AG10803 (cell line): ENCODE measurements around the gene TUBGCP6.

Experiments
- DNase-seq: peaks from one replicate; pipeline ENCODE4 v3.0.0; 2010; ENCODE audit warnings: low read depth
- H3K4me3 ChIP-seq: 2 replicates; pipeline ENCODE4 v1.5.1; 2011; ENCODE audit warnings: mild to moderate bottlenecking, low read length, control low read depth
- TF ChIP-seq, protein P1 (sequence below): conservative IDR thresholded peaks from 2 replicates; pipeline ENCODE4 v1.5.1; 2011; ENCODE audit warnings: mild to moderate bottlenecking, low read length, control low read depth, inconsistent platforms

The TUBGCP6 gene

DNA sequence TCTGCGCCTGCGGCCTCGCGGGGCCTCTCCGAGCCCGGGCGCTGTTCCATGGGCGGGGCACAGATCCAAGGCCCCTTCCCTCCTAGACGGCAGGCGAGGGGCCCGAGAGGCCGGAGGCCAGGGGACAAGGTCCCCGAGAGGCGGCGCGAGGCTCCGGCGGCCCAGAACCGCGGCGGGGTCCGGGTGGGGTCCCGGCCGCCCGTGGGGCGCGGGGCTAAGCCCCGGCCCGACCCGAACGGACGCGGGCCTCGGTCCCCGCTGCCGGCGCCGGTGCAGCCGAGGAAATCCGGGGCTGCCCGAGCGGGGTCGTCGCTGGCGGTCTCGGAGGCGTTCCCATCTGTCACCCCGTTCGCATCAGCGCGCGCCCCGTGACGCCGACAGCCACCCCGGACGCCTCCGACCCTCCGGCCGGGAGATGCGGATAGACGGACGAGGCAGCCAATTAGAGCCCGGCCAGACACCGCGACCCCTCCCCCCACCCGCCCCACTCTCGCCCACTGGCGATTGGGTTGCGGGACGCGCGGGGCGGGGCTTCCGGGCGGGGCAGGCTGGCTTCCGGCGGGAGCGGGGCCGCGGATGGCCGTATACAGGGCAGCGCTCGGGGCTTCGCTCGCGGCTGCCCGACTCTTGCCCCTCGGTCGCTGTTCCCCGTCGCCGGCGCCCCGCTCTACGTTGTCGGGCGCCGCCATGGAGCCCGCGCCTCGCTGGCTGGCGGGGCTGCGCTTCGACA lies 44.2 kb downstream of the TUBGCP6 start, which contains the start of gene SELENOO:
SELENOO (plus strand) TSS at position 551 of the 730 bp plus-strand sequence; CDS start at position 577, 26 bp downstream.
- H3K4me3 ChIP-seq: peak within 1 kb of the TSS; percentile 71
- TF ChIP-seq, protein P1, sequence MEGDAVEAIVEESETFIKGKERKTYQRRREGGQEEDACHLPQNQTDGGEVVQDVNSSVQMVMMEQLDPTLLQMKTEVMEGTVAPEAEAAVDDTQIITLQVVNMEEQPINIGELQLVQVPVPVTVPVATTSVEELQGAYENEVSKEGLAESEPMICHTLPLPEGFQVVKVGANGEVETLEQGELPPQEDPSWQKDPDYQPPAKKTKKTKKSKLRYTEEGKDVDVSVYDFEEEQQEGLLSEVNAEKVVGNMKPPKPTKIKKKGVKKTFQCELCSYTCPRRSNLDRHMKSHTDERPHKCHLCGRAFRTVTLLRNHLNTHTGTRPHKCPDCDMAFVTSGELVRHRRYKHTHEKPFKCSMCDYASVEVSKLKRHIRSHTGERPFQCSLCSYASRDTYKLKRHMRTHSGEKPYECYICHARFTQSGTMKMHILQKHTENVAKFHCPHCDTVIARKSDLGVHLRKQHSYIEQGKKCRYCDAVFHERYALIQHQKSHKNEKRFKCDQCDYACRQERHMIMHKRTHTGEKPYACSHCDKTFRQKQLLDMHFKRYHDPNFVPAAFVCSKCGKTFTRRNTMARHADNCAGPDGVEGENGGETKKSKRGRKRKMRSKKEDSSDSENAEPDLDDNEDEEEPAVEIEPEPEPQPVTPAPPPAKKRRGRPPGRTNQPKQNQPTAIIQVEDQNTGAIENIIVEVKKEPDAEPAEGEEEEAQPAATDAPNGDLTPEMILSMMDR: no peak
- peak; percentile 83 for DNase-seq

DNA sequence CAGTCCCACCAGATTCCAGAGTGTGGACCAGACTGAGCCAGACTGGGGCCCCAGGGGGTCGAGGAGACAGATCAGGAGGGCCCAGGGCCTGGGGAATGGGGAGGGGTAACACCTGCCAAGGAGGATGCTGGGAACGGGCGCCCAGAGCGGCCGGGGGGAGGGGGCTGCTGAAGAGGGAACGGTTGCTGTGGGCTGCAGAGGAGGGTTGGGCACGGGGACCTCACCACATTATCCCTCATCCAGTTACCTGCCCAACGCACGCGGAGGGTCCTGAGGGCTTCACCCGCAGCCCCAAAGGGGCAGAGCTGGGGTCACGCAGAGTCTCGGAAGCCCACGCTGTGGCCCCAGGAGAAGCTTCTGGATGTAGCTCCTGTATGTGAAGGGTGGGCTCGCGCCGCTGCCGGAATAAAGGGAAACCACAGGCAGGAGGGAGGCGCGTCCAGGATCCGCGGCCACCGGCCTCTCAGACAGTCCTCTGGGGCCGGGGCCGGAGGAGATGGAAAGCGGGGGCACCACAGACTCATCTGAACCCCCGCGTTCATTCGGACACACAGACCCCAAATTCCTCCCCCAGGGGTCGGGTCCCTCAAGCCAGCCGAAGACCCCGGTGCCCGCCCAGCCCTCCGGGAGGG lies 44.9 kb downstream of the TUBGCP6 start:
- TF ChIP-seq, protein P1: no peak
- peak overlapping the region; percentile 61 for H3K4me3 ChIP-seq
- no peak for DNase-seq

DNA sequence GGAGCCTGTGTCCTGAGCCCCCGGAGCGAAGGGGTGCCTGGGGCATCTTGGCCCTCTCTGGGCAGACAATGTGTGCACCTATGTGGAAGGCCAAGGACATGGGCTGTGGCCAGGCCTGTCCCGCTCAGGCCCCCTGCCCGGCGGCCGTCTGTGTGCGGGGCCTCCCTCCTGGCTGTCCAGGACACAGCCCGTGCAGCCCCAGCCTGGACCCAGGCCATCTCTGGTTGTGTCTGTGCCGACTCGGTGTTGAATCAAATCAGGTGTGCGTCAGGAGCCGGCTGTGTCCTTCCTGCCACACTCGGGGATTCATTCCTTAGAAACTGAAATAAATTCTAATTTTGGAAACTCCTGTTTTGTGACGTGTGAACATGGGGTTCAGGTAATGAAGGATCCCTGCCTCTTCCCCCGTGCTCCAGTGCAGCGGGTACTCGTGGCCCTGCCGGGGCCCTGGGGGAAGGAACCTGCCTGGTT lies 45.5 kb downstream of the TUBGCP6 start:
- TF ChIP-seq, protein P1: no peak
- DNase-seq: no peak
- H3K4me3 ChIP-seq: no peak overlapping the region

DNA sequence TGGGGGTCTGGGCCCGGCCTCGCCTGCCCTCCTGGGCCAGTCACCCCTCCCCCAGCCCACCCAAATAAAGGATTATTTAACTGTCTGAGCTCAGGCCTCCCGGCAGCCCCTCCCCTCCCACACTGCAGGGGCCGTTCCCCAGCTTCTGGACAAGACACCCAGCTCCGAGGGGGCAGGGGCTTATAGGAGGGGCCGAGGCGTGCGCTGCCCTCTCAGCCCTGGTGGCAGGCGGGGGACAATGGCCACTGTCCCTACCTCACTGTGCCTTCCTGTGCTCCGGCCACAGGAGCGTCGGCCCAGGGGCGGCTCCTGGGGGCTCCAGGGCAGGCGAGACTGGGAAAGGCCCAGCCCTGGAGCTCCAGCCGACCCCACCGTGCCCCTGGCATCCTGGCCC lies 46.2 kb downstream of the TUBGCP6 start:
- TF ChIP-seq, protein P1: no peak
- DNase-seq: no peak
- H3K4me3 ChIP-seq: no peak overlapping the region

DNA sequence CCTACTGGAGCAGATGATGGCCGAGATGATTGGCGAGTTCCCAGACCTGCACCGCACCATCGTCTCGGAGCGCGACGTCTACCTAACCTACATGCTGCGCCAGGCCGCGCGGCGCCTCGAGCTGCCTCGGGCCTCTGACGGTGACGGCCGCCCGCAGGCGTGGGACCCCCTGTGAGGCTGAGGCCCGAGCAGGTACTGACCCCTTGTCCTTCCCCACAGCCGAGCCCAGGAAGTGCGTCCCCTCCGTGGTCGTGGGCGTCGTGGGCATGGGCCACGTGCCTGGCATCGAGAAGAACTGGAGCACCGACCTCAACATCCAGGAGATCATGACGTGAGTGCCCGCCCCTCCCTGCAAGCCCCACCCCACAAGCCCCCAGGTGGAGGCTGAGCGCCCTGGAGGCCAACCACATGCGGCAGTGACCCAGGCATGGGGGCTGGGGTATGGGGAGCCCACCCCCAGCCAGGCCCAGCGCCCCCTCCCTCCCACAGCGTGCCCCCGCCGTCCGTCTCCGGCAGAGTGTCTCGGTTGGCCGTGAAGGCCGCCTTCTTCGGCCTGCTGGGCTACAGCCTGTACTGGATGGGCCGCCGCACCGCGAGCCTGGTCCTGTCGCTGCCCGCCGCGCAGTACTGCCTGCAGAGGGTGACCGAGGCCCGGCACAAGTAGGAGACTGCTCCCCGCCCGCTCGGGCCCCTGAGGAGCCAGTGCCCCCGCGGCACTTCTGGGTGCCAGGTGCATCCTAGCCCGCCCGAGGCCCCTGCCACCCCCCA lies 46.8 kb downstream of the TUBGCP6 start:
- no peak for DNase-seq
- TF ChIP-seq, protein P1: no peak
- no peak overlapping the region for H3K4me3 ChIP-seq

DNA sequence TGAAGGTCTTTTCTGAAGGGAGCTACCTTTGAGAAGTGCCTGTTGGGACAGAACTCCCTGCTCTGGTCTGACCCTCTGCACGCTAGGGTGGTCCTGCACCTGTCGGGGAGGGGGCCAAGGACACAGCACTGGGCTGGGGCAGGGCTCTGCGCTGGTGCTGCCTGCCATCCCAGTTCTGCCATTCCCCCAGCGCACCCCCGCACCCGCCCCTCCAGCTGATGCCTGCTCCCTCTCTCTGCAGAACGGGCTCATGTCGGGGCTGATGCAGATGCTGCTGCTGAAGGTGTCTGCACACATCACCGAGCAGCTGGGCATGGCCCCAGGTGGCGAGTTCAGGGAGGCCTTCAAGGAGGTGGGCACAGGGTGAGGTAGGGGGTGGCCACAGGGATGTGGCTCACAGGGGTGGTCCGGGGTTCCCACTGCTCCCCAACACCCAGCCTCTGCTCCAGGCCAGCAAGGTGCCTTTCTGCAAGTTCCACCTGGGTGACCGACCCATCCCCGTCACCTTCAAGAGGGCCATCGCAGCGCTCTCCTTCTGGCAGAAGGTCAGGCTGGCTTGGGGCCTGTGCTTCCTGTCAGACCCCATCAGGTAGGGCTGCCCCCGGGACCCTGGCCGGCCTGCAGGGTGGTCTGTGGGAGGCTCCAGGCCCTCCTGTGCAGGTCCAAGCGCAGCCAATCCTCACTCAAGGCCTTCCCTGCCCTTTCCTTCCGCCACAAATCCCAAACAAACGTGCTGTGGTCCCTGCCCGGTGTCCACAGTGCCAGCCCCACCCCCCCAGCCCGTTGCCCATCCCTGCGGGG lies 47.6 kb downstream of the TUBGCP6 start:
- no peak overlapping the region for H3K4me3 ChIP-seq
- TF ChIP-seq, protein P1: no peak
- no peak for DNase-seq
